ENCODE measurements around the gene KCNJ9. TPM values are rescaled to one million over a fixed set of nuclear protein-coding genes. Genes with fewer than 3 reads are reported as not detected.

The KCNJ9 gene
- total RNA-seq, 1 donor from 2014 or later = not detected

GRCh38 chr1:160071289-160071688, 10.0 kb upstream of the KCNJ9 start:
- intact Hi-C loops (cut with DNase I) = loop anchor here (5.0 kb wide), 1 partner anchor 1474 kb away; no protein-coding TSS in a partner anchor
- H3K4me3 ChIP-seq = no peak overlapping the region
- DNase-seq (ENCODE audit: extremely low spot score in 2 of 2) = no peak
- H3K27me3 ChIP-seq = no peaks in the 10 kb centered on the region
- H3K36me3 ChIP-seq = no peaks in the 10 kb centered on the region
- TF ChIP-seq POLR2AphosphoS5 (IDR thresholded peaks at IDR 0.05; ENCODE audit: insufficient read depth in 1 of 2, low read depth in 1 of 2) = no peak
- no peak for TF ChIP-seq POLR2A (IDR thresholded peaks at IDR 0.05)
- no peak for TF ChIP-seq CTCF (IDR thresholded peaks at IDR 0.05)
- H3K4me1 ChIP-seq = peaks cover 18% of the 10 kb centered on the region
- no peak overlapping the region for H3K27ac ChIP-seq
- no peaks in the 10 kb centered on the region for H3K9me3 ChIP-seq

- TF ChIP-seq POLR2A (IDR thresholded peaks at IDR 0.05) = no peak
- no peak for TF ChIP-seq POLR2AphosphoS5 (IDR thresholded peaks at IDR 0.05; ENCODE audit: insufficient read depth in 1 of 2, low read depth in 1 of 2)
- TF ChIP-seq CTCF (IDR thresholded peaks at IDR 0.05) = no peak
- Histone ChIP-seq H3K4me1 (peaks cover 14% of the 10 kb centered on the region), H3K27me3 (no peaks in the 10 kb centered on the region), H3K9me3 (no peaks in the 10 kb centered on the region), H3K36me3 (no peaks in the 10 kb centered on the region), H3K4me3 (no peak overlapping the region), H3K27ac (no peak overlapping the region)
- intact Hi-C loops (cut with DNase I) = loop anchor here (5.0 kb wide), 1 partner anchor 1478 kb away; no protein-coding TSS in a partner anchor
- DNase-seq (ENCODE audit: extremely low spot score in 2 of 2) = no peak
Observed at GRCh38 chr1:160074865-160075264, 6.5 kb upstream of the KCNJ9 start.

- no peak for TF ChIP-seq CTCF (IDR thresholded peaks at IDR 0.05)
- no peak for TF ChIP-seq POLR2AphosphoS5 (IDR thresholded peaks at IDR 0.05; ENCODE audit: insufficient read depth in 1 of 2, low read depth in 1 of 2)
- TF ChIP-seq POLR2A (IDR thresholded peaks at IDR 0.05) = no peak
- H3K36me3 ChIP-seq = no peaks in the 10 kb centered on the region
- no peak for DNase-seq (ENCODE audit: extremely low spot score in 2 of 2)
- H3K4me3 ChIP-seq = no peak overlapping the region
- no peaks in the 10 kb centered on the region for H3K9me3 ChIP-seq
- H3K27ac ChIP-seq = no peak overlapping the region
- H3K27me3 ChIP-seq = peaks cover 4% of the 10 kb centered on the region
- peaks cover 5% of the 10 kb centered on the region for H3K4me1 ChIP-seq
- intact Hi-C loops (cut with DNase I) = no loop called here
Observed at GRCh38 chr1:160075836-160076235, 5.5 kb upstream of the KCNJ9 start.

GRCh38 chr1:160076295-160076694, 5.0 kb upstream of the KCNJ9 start:
- TF ChIP-seq POLR2A (IDR thresholded peaks at IDR 0.05) (no peak), CTCF (IDR thresholded peaks at IDR 0.05) (no peak), POLR2AphosphoS5 (IDR thresholded peaks at IDR 0.05; ENCODE audit: insufficient read depth in 1 of 2, low read depth in 1 of 2) (no peak)

GRCh38 chr1:160077486-160077885, 3.9 kb upstream of the KCNJ9 start:
- no peaks in the 10 kb centered on the region for H3K9me3 ChIP-seq
- TF ChIP-seq CTCF (IDR thresholded peaks at IDR 0.05) (no peak), POLR2AphosphoS5 (IDR thresholded peaks at IDR 0.05; ENCODE audit: insufficient read depth in 1 of 2, low read depth in 1 of 2) (no peak), POLR2A (IDR thresholded peaks at IDR 0.05) (no peak)
- no peaks in the 10 kb centered on the region for H3K36me3 ChIP-seq
- peaks cover 5% of the 10 kb centered on the region for H3K27me3 ChIP-seq
- no peak overlapping the region for H3K4me3 ChIP-seq
- H3K27ac ChIP-seq = no peak overlapping the region
- no peaks in the 10 kb centered on the region for H3K4me1 ChIP-seq
- DNase-seq (ENCODE audit: extremely low spot score in 2 of 2) = no peak
- intact Hi-C loops (cut with DNase I) = no loop called here

More at GRCh38 chr1:160076295-160076694, 5.0 kb upstream of the KCNJ9 start:
- Histone ChIP-seq H3K27ac (no peak overlapping the region), H3K4me3 (no peak overlapping the region), H3K36me3 (no peaks in the 10 kb centered on the region), H3K27me3 (peaks cover 5% of the 10 kb centered on the region), H3K4me1 (no peaks in the 10 kb centered on the region), H3K9me3 (no peaks in the 10 kb centered on the region)
- intact Hi-C loops (cut with DNase I) = no loop called here
- DNase-seq (ENCODE audit: extremely low spot score in 2 of 2) = no peak
